ENCODE data around the gene KBTBD2. TPM values are rescaled to one million over a fixed set of nuclear protein-coding genes. Genes with fewer than 3 reads are reported as not detected.
"Not testable (repeated sequence)": the region's sequence is repeated elsewhere in the genome, so short reads cannot be mapped to it uniquely, and the experiment has no call there.

KBTBD2 gene
- total RNA-seq, 1 donor from 2014 or later: 24.7 TPM

GRCh38 chr7:32855837-32856775 lies 35.5 kb downstream of the KBTBD2 start:
- DNase-seq (ENCODE audit: low spot score): not testable (repeated sequence)

- DNase-seq (ENCODE audit: low spot score): not testable (repeated sequence)
Observed at GRCh38 chr7:32850654-32851053, 40.9 kb downstream of the KBTBD2 start.

GRCh38 chr7:32848655-32849054 lies 42.9 kb downstream of the KBTBD2 start:
- not testable (repeated sequence) for DNase-seq (ENCODE audit: low spot score)

GRCh38 chr7:32846630-32847225 lies 44.8 kb downstream of the KBTBD2 start:
- peak; percentile 91 for DNase-seq (ENCODE audit: low spot score)

GRCh38 chr7:32844748-32845147 lies 46.8 kb downstream of the KBTBD2 start:
- DNase-seq (ENCODE audit: low spot score): not testable (repeated sequence)

- DNase-seq (ENCODE audit: low spot score): not testable (repeated sequence)
Observed at GRCh38 chr7:32843763-32844162, 47.8 kb downstream of the KBTBD2 start.

GRCh38 chr7:32839846-32840245 lies 51.7 kb downstream of the KBTBD2 start:
- DNase-seq (ENCODE audit: low spot score): not testable (repeated sequence)

GRCh38 chr7:32828996-32829752 lies 62.4 kb downstream of the KBTBD2 start:
- DNase-seq (ENCODE audit: low spot score): not testable (repeated sequence)

Other genes starting within 250 kb of the KBTBD2 start
- 116 TPM for gene FKBP9, start 65.7 kb upstream of the KBTBD2 start, total RNA-seq
- gene NT5C3A, start 171.0 kb upstream of the KBTBD2 start, total RNA-seq: 45.6 TPM
- gene RP9, start 217.6 kb upstream of the KBTBD2 start, total RNA-seq: 9.2 TPM
- gene BBS9, start 237.8 kb upstream of the KBTBD2 start, total RNA-seq: 24.3 TPM